T-helper 2 cell treated with Interferon-gamma antibody and Interleukin-4, amounts not matched to agents 5 μg/mL and 100 μg/mL, for 36 hours (primary cell): Measurements from ENCODE around the gene BCAS3.

Source experiments
- DNase-seq: peaks from one replicate; pipeline ENCODE4 v3.0.0; 2021; ENCODE audit warnings: low spot score
- H3K27ac Mint-ChIP-seq: one replicate; pipeline ENCODE4 v1.8.0; 2021; ENCODE audit warnings: mild to moderate bottlenecking, mixed read lengths
- H3K27me3 Mint-ChIP-seq: one replicate; pipeline ENCODE4 v1.8.0; 2021; ENCODE audit warnings: low read depth, mixed read lengths
- H3K36me3 Mint-ChIP-seq: one replicate; pipeline ENCODE4 v1.8.0; 2021; ENCODE audit warnings: low read depth, mixed read lengths
- H3K4me1 Mint-ChIP-seq: one replicate; pipeline ENCODE4 v1.8.0; 2021; ENCODE audit warnings: low read depth, mixed read lengths
- H3K4me3 Mint-ChIP-seq: one replicate; pipeline ENCODE4 v1.8.0; 2022; ENCODE audit warnings: mild to moderate bottlenecking, moderate library complexity, mixed read lengths
- H3K9me3 Mint-ChIP-seq: one replicate; pipeline ENCODE4 v1.8.0; 2021; ENCODE audit warnings: mixed read lengths

BCAS3 gene

DNA sequence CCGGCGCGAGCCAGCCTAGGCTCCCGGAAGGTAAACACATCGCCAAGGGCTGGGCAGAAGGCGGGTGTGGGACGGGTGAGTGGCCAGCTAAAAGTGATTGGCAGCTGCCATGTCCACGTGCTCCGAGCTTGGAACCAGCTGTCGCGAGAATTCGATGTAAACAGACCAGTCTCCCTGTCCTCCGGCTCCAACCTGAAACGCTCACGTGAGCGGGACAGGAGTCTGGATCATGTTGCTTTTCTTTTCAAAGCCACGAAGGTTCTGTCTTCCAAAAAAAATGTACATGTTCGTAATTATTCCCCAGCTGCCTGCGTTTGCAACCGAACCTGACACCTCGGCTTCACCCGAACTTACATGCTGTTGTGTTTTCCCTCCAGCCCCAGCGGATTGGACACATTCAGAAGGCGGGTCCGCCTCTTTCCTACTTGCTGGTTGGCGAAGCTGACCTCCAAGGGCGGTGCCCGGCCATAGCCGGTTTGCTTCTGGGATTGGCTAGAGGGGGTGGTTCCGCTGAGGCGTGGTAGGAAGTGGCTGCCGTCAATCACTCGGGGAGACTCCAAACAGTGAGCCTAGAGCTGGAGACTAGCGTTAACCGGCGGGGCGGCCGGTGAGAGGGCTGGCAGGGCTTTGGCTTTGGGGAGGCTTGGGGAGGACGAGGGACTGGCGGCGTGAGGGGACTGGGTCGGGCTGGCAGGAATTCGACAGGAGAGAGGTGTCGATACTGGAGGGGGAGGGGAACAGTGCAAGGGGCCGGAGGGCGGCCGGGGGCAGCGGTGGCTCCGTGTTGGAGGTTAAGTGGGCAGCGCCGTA is at the start of gene BCAS3:
BCAS3 (plus strand) TSS at position 544 of the 810 bp plus-strand sequence.
- Mint-ChIP-seq H3K27ac (peak within 1 kb of the TSS; percentile 89), H3K27me3 (no peaks in the 10 kb centered on the region), H3K36me3 (no peaks in the 10 kb centered on the region), H3K4me3 (peak within 1 kb of the TSS; percentile 94), H3K9me3 (no peaks in the 10 kb centered on the region), H3K4me1 (peaks cover 18% of the 10 kb centered on the region)
- DNase-seq, result peak; percentile 97

DNA sequence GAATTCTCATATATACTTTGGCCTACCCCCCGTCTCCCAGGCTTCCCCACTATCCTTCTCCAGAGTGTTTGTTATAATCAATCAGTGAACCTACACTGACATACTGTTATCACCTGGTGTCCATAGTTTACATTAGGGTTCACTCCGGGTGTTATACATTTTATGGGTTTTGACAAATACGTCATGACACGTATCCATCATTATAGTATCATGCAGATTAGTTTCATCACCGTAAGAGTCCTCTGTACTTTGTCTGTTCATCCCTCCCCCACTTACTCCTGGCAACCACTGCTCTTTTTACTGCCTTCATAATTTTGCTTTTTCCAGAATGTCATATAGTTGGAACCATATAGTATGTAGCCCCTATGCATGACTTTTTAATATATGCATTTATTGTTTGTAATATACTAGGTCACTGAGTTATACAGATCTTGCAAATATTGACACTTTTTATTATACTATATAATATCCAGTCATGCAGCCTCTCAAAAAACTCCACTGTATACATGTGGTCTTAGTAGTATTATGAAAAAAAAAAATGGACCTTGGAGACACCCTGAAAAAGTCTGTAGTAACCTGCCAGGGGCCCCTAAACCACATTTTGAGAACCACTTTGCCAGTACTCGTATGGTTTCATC is 49.3 kb upstream of the BCAS3 start:
- no peak overlapping the region for H3K4me3 Mint-ChIP-seq
- no peaks in the 10 kb centered on the region for H3K9me3 Mint-ChIP-seq
- peaks cover 5% of the 10 kb centered on the region for H3K36me3 Mint-ChIP-seq
- no peak overlapping the region for H3K27ac Mint-ChIP-seq
- DNase-seq, result no peak
- H3K27me3 Mint-ChIP-seq, result no peaks in the 10 kb centered on the region
- peaks cover 4% of the 10 kb centered on the region for H3K4me1 Mint-ChIP-seq

DNA sequence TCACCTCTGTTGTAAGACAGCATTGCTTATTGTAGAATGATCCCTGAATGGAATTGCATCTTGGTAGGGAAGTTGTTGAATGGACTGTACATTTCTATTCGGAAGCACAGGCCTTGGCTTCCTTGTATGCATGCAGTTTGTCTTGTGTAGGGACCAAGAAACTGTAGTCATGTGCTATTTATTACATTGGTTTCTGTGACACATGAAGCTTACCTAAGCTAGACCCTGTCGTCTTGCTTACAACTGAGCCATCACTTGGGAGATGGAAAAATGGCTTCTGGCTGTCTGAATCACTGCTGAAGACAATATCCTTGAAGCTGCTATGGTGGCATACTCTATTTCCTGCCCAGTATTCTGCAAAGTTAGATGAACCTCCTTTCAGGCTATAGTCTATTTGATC is 48.5 kb upstream of the BCAS3 start:
- no peak overlapping the region for H3K27ac Mint-ChIP-seq
- H3K9me3 Mint-ChIP-seq, result no peaks in the 10 kb centered on the region
- H3K4me1 Mint-ChIP-seq, result peaks cover 4% of the 10 kb centered on the region
- DNase-seq, result no peak
- peaks cover 5% of the 10 kb centered on the region for H3K36me3 Mint-ChIP-seq
- H3K4me3 Mint-ChIP-seq, result no peak overlapping the region
- H3K27me3 Mint-ChIP-seq, result no peaks in the 10 kb centered on the region

DNA sequence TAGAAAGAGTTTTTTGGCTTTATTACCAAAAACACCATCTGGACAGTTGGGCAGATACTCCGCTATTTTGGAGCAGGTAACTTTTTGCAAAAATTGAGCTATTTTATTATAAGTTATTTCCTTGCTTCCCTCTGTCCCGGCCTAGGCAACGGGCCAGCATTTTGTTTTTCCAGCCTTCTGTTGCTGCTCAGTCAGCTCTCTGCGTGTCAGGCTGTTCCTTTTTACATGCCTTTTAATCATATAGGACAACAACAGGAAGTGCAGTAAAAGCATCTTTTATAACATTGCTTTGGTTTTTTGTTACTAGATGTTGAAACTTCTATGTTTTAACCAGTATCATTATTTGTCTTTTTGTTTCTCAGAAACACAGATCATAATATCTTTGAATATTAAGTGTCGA is 47.3 kb upstream of the BCAS3 start:
- Mint-ChIP-seq H3K27ac (no peak overlapping the region), H3K4me3 (no peak overlapping the region), H3K27me3 (no peaks in the 10 kb centered on the region), H3K9me3 (no peaks in the 10 kb centered on the region), H3K4me1 (peaks cover 4% of the 10 kb centered on the region), H3K36me3 (peaks cover 6% of the 10 kb centered on the region)
- no peak for DNase-seq

DNA sequence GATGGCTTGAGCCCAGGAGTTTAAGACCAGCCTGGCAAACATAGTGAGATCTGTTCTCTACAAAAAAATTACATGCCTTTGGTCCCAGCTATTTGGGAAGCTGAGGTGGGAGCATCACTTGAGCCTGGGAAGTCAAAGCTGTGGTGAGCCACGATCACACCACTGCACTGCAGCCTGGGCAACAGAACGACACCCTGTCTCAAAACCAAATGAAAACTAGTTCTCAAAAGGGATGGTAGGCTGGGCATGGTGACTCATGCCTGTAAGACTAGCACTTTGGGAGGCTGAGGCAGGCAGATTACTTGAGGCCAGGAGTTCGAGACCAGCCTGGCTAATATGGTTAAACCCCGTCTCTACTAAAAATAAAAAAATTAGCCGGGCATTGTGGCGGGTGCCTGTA is 46.5 kb upstream of the BCAS3 start:
- Mint-ChIP-seq H3K36me3 (peaks cover 7% of the 10 kb centered on the region), H3K4me3 (no peak overlapping the region), H3K27me3 (no peaks in the 10 kb centered on the region), H3K27ac (no peak overlapping the region), H3K9me3 (no peaks in the 10 kb centered on the region), H3K4me1 (peaks cover 4% of the 10 kb centered on the region)
- DNase-seq, result no peak

DNA sequence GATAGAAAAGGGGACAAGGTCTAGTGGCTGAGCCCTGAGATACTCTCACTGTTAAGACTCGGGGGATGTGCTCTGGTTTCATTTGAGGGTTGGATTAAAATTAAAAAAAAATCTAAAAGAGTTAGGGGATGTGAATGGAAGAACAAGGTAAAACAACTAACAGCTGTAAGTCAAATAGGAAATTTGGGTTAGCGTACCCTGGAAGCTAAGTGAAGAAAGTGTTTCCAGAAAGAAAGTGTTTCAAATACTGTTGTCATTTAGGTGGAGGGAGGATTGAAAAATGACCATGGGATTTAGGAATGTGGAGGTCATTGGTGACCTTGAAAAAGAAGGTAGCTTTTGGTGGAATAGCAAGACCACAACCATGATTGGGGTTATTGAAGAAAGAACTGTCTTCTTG is 40.0 kb upstream of the BCAS3 start:
- no peak overlapping the region for H3K4me3 Mint-ChIP-seq
- no peak for DNase-seq
- H3K27me3 Mint-ChIP-seq, result no peaks in the 10 kb centered on the region
- H3K4me1 Mint-ChIP-seq, result no peaks in the 10 kb centered on the region
- H3K9me3 Mint-ChIP-seq, result no peaks in the 10 kb centered on the region
- no peak overlapping the region for H3K27ac Mint-ChIP-seq
- H3K36me3 Mint-ChIP-seq, result peaks cover 12% of the 10 kb centered on the region

DNA sequence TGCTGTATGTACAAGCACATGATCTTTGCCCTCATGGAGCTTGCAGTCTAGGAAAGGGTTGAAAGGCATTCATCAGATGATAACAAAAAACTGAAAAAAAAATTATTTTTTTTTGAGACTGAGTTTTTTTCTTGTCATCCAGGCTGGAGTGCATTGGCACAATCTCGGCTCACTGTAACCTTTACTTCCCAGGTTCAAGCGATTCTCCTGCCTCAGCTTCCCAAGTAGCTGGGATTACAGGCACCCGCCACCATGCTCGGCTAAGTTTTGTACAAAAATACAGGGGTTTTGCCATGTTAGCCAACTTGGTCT is 38.7 kb upstream of the BCAS3 start:
- Mint-ChIP-seq H3K9me3 (no peaks in the 10 kb centered on the region), H3K27me3 (no peaks in the 10 kb centered on the region), H3K4me3 (no peak overlapping the region), H3K36me3 (peaks cover 12% of the 10 kb centered on the region), H3K27ac (no peak overlapping the region), H3K4me1 (no peaks in the 10 kb centered on the region)
- no peak for DNase-seq

DNA sequence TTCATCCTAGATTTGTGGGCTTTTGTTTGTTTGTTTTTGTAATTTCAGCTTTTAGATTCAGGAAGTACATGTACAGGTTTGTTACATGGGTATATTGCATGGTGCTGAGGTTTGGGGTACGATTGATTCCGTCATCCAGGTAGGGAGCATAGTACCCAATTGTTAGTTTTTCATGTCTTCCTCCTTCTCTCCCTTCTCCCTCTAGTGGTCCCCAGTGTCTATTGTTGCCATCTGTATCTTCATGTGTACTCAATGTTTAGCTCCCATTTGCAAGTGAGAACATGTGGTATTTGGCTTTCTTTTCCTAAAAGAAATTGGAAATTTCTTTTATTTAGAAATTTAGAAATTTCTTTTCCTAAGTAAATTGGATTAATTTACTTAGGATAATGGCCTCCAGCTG is 37.1 kb upstream of the BCAS3 start:
- DNase-seq, result no peak
- no peak overlapping the region for H3K27ac Mint-ChIP-seq
- no peak overlapping the region for H3K4me3 Mint-ChIP-seq
- H3K27me3 Mint-ChIP-seq, result no peaks in the 10 kb centered on the region
- no peaks in the 10 kb centered on the region for H3K4me1 Mint-ChIP-seq
- peaks cover 10% of the 10 kb centered on the region for H3K36me3 Mint-ChIP-seq
- no peaks in the 10 kb centered on the region for H3K9me3 Mint-ChIP-seq

DNA sequence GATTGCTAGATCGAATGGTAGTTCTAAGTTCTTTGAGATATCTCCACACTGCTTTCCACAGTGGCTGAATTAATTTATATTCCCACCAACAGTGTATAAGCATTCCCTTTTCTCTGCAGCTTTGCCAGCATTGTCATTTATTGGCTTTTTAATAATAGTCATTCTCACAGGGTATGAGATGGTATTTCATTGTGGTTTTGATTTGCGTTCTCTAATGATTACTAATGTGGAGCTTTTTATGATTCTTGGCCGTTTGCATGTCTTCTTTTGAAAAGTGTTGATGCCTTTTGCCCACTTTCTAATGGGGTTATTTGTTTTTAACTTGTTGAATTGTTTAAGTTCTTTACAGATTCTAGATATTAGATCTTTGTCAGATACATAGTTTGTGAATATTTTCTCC is 36.5 kb upstream of the BCAS3 start:
- DNase-seq, result no peak
- H3K4me3 Mint-ChIP-seq, result no peak overlapping the region
- no peaks in the 10 kb centered on the region for H3K4me1 Mint-ChIP-seq
- H3K27ac Mint-ChIP-seq, result no peak overlapping the region
- H3K9me3 Mint-ChIP-seq, result no peaks in the 10 kb centered on the region
- H3K36me3 Mint-ChIP-seq, result peaks cover 10% of the 10 kb centered on the region
- H3K27me3 Mint-ChIP-seq, result no peaks in the 10 kb centered on the region

DNA sequence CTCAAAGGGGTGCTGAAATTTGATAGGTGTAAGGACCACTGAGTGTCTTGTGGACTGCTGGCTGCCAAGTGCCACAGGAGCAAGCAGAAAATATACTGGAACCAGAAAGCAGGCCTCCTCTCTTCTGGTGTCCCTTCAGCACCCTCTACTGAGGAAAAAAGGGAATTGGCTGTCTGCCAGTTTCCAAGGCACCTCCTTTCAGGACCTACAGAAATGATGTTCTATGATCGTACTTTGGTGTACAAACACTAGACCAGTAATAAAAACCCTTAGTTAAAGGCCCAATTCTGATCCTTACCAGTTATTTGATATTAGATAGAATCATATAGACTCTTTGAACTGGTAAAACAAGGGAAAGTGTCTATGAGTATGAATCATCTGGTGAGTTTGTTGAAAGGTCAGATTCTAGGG is 35.8 kb upstream of the BCAS3 start:
- Mint-ChIP-seq H3K27me3 (no peaks in the 10 kb centered on the region), H3K4me3 (no peak overlapping the region), H3K36me3 (peaks cover 10% of the 10 kb centered on the region), H3K27ac (no peak overlapping the region), H3K4me1 (peaks cover 3% of the 10 kb centered on the region), H3K9me3 (no peaks in the 10 kb centered on the region)
- DNase-seq, result peak; percentile 37

DNA sequence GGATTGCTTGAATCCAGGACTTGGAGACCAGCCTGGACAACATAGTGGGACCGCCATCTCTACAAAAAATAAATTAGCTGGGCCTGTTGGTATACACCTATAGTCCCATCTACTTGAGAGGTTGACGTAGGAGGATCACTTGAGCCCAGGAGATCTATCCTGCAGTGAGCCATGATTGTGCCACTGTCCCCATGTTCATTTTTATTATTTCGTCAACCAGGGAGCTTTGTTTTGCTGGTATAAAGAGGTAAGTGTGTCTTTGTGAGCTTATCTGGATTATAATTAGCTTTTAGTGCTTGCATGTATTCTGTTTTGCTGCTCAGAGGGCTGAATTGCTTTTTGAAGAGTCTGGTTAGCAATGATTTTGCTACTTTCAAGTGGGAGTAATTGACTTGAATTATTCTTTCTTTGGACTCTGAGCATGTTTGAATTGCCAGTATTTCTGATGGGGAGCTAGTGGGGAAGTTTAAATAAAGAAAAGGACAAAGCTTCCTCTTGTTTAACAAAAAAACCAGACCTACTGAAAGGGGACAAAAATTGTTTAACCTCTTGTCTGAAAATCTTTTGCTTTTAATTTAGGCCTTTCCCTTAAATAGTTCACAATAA is 31.6 kb upstream of the BCAS3 start:
- Mint-ChIP-seq H3K4me3 (no peak overlapping the region), H3K4me1 (peaks cover 3% of the 10 kb centered on the region), H3K9me3 (no peaks in the 10 kb centered on the region), H3K27ac (no peak overlapping the region), H3K36me3 (peaks cover 23% of the 10 kb centered on the region), H3K27me3 (no peaks in the 10 kb centered on the region)
- DNase-seq, result no peak

DNA sequence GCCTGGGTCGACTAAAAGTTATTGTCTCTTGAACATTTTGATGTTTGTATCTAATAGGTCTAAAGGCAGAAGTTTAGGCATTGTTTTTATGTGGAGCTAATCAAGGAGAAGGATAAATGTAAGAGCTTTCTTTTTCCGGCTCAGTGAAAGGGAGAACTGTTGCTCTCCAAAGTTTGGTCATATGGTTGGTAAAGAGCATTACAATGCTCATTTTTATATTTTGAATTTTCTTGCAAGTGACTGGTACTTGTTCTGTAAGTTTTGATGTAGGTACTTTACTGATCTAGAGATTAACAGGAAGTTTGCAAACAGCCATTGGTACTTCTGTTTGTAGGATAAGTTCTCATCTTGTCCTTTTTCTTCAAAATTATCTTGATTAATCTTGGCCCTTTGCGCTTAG is 30.9 kb upstream of the BCAS3 start:
- H3K9me3 Mint-ChIP-seq, result no peaks in the 10 kb centered on the region
- peaks cover 3% of the 10 kb centered on the region for H3K4me1 Mint-ChIP-seq

DNA sequence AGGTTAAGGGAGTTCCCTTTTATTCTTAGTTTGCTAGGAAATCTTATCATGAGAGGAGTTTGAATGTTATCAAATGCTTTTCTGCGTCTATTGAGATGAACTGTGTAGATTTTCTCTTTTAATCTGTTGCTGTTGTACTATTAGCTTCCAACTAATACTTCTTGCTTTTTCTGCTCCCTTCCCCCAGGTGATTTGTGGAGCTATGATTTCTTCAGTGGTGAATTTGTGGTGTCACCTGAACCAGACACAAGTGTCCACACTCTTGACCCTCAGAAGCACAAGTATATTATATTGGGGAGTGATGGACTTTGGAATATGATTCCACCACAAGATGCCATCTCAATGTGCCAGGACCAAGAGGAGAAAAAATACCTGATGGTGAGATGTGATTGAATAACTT is 29.9 kb upstream of the BCAS3 start:
- Mint-ChIP-seq H3K4me3 (no peak overlapping the region), H3K9me3 (no peaks in the 10 kb centered on the region), H3K4me1 (peaks cover 9% of the 10 kb centered on the region), H3K27ac (no peak overlapping the region), H3K36me3 (peaks cover 31% of the 10 kb centered on the region), H3K27me3 (no peaks in the 10 kb centered on the region)
- no peak for DNase-seq

More for the DNA sequence above, 30.9 kb upstream of the BCAS3 start:
- H3K27ac Mint-ChIP-seq, result no peak overlapping the region
- no peaks in the 10 kb centered on the region for H3K27me3 Mint-ChIP-seq
- no peak overlapping the region for H3K4me3 Mint-ChIP-seq
- no peak for DNase-seq
- H3K36me3 Mint-ChIP-seq, result peaks cover 27% of the 10 kb centered on the region

DNA sequence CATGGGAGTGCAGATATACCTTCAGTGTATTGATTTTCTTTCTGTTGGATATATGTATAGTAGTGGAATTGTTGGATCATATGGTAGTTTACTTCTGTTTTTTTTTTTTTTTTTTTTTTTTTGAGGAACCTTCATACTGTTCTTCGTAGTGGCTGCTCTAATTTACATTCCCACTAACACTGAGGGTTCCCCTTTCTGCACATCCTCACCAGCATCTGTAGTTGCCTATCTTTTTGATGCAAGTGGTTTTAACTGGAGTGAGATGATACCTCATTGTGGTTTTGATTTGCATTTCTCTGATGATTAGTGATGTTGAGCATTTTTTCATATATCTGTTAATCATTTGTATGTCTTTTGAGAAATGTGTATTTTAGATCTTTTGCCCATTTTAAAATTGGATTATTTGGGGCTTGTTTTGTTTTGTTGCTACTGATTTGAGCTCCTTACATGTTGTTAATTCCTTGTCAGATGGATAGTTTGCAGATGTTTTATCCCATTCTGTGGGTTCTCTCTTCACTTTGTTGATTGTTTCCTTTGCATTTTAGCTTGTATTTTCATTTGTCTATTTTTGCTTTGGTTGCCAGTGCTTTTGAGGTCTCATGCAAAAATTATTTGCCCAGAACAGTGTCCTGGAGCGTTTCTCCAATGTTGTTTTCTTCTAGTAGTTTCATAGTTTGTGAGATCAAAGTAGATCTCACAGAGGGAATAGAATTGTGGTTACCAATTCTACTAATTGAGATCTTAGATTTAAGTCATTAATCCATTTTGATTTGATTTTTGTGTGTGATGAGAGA is 25.0 kb upstream of the BCAS3 start:
- H3K27ac Mint-ChIP-seq, result no peak overlapping the region

More for the DNA sequence above, 25.0 kb upstream of the BCAS3 start:
- H3K4me1 Mint-ChIP-seq, result peaks cover 17% of the 10 kb centered on the region
- no peaks in the 10 kb centered on the region for H3K27me3 Mint-ChIP-seq
- peaks cover 47% of the 10 kb centered on the region for H3K36me3 Mint-ChIP-seq
- H3K9me3 Mint-ChIP-seq, result no peaks in the 10 kb centered on the region
- peak overlapping the region; percentile 5 for H3K4me3 Mint-ChIP-seq
- no peak for DNase-seq
